Urinary bladder (tissue), 4 donors: ENCODE data around the gene TMPRSS13. TPM values are rescaled to one million over a fixed set of nuclear protein-coding genes. Genes with fewer than 3 reads are reported as not detected.
"Not testable (repeated sequence)": the region's sequence is repeated elsewhere in the genome, so short reads cannot be mapped to it uniquely, and the experiment has no call there.

ENCODE experiments used
- DNase-seq: peaks from one replicate; pipeline ENCODE4 v3.0.0-alpha.2; 2015; ENCODE audit errors: extremely low spot score
- H3K27ac ChIP-seq: one replicate; pipeline ENCODE4 v1.5.1; 2013; ENCODE audit warnings: low read depth, mild to moderate bottlenecking, moderate library complexity
- H3K36me3 ChIP-seq: one replicate; pipeline ENCODE4 v1.6.1; 2013; ENCODE audit warnings: mild to moderate bottlenecking, moderate library complexity; ENCODE audit not compliant: insufficient read depth
- H3K4me1 ChIP-seq: one replicate; pipeline ENCODE4 v1.6.1; 2013; ENCODE audit warnings: mild to moderate bottlenecking, moderate library complexity; ENCODE audit not compliant: insufficient read depth
- H3K4me3 ChIP-seq: one replicate; pipeline ENCODE4 v1.5.1; 2013; ENCODE audit warnings: low read depth, low read length
- WGBS: extraction: QIAGEN DNeasy Blood & Tissue Kit; methylation state at CpG from one replicate; pipeline ENCODE4 v1.1.7; 2013; 5-methylcytosine and 5-hydroxymethylcytosine counted together
- polyA plus RNA-seq: library from polyadenylated mRNA; stranded (reverse); fragments of 200-250 nt; gene quantifications from one replicate; pipeline ENCODE4 v1.2.3, GENCODE V29; 2013
- total RNA-seq: library from RNA; depleted of rRNA; stranded (reverse); fragments of >200 nt; gene quantifications from one replicate; pipeline ENCODE4 v1.2.3, GENCODE V29; 2014
- donor health status: healthy with polysubstance abuse.
- donor health status: healthy.

Gene TMPRSS13
- total and polyA plus RNA-seq, 2 donors, result 0.18 to 0.63 TPM

DNA sequence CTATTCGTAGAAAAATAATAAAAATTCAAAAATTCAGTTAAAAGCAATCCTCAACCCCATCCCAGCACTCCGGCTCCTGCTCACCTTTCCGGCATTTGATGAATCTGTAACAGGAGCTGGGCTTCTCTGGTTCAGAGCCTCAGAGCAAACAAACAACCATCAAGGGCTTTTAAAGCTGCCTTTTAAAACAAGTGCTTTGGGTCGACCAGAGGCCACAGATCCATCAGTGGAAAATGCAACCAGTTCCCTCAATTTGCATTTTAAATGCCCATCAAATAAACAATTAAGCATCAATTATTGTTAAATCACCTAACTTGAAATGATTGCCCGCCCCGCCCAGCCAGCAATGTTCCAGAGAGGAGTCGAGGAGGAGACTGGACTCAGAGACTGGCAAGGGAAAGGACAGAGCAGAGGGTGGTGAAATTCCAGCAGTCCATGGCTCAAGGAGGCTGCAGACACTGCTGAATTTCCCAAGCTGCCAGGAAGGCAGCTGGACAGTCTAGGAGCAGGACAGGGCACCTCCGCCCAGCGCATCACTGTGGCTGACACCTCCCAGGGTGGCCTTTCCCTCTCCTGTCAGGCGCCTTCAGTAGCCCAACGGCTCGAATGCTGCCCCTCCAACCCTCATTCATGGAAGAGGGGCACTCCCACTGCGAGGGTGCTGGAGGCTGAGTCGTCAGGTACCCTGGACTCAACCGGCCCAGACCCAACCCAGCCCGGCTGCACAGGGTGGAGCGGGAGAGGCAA lies 60.2 kb downstream of the TMPRSS13 start:
- 67% methylated on average over 17 of the region's 17 CpGs for WGBS
- H3K4me1 ChIP-seq, result no peaks in the 10 kb centered on the region
- H3K27ac ChIP-seq, result no peak overlapping the region
- no peak overlapping the region for H3K4me3 ChIP-seq
- no peak for DNase-seq
- no peaks in the 10 kb centered on the region for H3K36me3 ChIP-seq

DNA sequence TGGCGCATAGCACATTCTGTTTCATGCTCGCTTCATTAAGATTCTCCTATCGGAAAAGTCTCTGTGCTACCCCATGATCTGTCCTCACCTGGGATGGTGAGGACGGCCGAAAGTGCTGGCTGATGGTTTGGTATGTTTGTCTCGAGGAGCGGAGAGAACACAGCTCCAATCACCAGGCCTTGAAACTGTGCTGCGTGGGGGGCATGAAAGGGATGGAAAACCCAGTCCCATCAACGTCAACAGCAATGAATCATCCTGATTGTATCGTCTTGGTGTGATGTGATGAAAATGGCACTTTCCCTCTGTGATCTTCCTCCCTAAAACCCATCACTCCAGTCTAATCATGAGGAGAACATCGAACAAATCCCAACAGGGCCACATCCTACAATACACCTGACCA lies 61.1 kb downstream of the TMPRSS13 start:
- Histone ChIP-seq H3K4me1 (no peaks in the 10 kb centered on the region), H3K36me3 (no peaks in the 10 kb centered on the region), H3K4me3 (no peak overlapping the region), H3K27ac (no peak overlapping the region)
- 81% methylated on average over 11 of the region's 11 CpGs for WGBS
- no peak for DNase-seq

- DNase-seq, result no peak
- H3K4me3 ChIP-seq, result no peak overlapping the region
- no peak overlapping the region for H3K27ac ChIP-seq
- H3K36me3 ChIP-seq, result no peaks in the 10 kb centered on the region
- no peaks in the 10 kb centered on the region for H3K4me1 ChIP-seq
- WGBS, result 59% methylated on average over 5 of the region's 5 CpGs
Observed at GRCh38 chr11:117866526-117866925, 62.7 kb downstream of the TMPRSS13 start.

GRCh38 chr11:117865546-117865945 lies 63.7 kb downstream of the TMPRSS13 start:
- not testable (repeated sequence) for H3K27ac ChIP-seq, H3K4me3 ChIP-seq, H3K4me1 ChIP-seq, DNase-seq, H3K36me3 ChIP-seq
- 94% methylated on average over 13 of the region's 13 CpGs for WGBS

DNA sequence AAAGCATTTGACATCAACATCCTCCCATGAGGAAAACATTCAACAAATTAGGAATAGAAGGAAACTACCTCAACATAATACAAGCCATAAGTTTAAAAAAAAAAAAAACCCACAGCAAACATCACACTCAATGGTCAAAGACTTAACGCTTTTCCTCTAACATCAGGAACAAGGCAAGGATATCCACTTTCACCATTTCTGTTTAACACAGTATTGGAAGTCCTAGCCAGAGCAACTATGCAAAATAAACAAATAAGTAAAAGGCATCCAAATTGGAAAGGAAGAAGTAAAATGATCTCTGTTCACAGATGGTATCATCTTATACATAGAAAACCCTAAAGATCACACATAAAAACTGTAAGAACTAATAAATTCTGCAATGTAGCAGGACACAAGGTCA lies 65.8 kb downstream of the TMPRSS13 start:
- H3K4me3 ChIP-seq, result no peak overlapping the region
- 71% methylated on average over 1 of the region's 1 CpG for WGBS
- H3K4me1 ChIP-seq, result no peaks in the 10 kb centered on the region
- no peaks in the 10 kb centered on the region for H3K36me3 ChIP-seq
- DNase-seq, result no peak
- H3K27ac ChIP-seq, result no peak overlapping the region

- no peaks in the 10 kb centered on the region for H3K4me1 ChIP-seq
- 92% methylated on average over 1 of the region's 1 CpG for WGBS
- no peak for DNase-seq
- no peak overlapping the region for H3K27ac ChIP-seq
- H3K4me3 ChIP-seq, result no peak overlapping the region
- H3K36me3 ChIP-seq, result no peaks in the 10 kb centered on the region
Observed at GRCh38 chr11:117862753-117863152, 66.4 kb downstream of the TMPRSS13 start.

- H3K36me3 ChIP-seq, result no peaks in the 10 kb centered on the region
- no peak overlapping the region for H3K4me3 ChIP-seq
- H3K4me1 ChIP-seq, result no peaks in the 10 kb centered on the region
- WGBS, result 41% methylated on average over 12 of the region's 12 CpGs
- no peak for DNase-seq
- no peak overlapping the region for H3K27ac ChIP-seq
Observed at GRCh38 chr11:117862019-117862725, 67.0 kb downstream of the TMPRSS13 start.

DNA sequence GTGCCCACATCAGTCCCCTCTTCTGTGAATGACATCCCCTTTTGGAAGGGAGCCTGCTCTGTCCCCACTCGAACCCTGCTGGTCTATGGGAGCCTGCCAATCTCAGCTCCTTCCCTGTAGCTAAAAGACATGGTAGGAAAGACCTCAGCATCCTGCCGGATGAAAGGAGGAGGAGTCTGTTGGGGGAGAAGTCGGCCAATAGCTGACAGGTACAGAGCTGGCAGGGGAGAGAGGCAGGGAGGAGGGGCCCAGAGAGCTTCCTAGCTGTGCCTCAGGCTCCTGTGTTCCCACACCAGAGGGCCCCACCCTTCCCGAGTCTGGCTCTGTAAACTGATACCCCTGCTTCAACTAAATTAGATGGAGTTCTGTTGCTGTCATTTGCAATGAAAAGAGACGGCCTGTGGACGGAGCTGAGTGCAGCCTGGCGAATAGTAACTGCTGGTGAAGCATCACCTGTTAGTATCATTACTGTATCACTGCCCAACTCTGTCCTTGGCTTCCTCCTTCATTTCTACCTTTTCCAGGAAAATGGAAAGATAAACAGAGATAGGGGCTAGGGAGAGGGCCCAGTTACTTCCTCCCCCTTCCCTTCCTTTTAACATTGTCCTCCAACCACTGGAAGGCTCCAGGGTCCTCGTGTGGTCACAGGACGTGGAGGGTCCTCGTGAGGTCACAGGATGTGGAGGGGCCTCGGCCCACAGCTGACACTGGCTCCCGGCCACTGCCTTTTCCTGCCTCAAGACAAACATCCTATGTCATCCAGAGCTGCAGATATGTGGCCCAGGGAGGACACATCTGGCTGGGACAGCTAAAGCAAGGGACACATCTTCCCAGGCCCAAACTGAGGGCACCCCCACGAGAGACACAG lies 67.8 kb downstream of the TMPRSS13 start:
- WGBS, result 32% methylated on average over 13 of the region's 13 CpGs
- no peak overlapping the region for H3K4me3 ChIP-seq
- no peak for DNase-seq
- no peaks in the 10 kb centered on the region for H3K4me1 ChIP-seq
- H3K36me3 ChIP-seq, result no peaks in the 10 kb centered on the region
- no peak overlapping the region for H3K27ac ChIP-seq

GRCh38 chr11:117860139-117860538 lies 69.1 kb downstream of the TMPRSS13 start:
- Histone ChIP-seq H3K4me3 (no peak overlapping the region), H3K36me3 (no peaks in the 10 kb centered on the region), H3K27ac (no peak overlapping the region), H3K4me1 (no peaks in the 10 kb centered on the region)
- WGBS, result 75% methylated on average over 6 of the region's 6 CpGs
- DNase-seq, result no peak

DNA sequence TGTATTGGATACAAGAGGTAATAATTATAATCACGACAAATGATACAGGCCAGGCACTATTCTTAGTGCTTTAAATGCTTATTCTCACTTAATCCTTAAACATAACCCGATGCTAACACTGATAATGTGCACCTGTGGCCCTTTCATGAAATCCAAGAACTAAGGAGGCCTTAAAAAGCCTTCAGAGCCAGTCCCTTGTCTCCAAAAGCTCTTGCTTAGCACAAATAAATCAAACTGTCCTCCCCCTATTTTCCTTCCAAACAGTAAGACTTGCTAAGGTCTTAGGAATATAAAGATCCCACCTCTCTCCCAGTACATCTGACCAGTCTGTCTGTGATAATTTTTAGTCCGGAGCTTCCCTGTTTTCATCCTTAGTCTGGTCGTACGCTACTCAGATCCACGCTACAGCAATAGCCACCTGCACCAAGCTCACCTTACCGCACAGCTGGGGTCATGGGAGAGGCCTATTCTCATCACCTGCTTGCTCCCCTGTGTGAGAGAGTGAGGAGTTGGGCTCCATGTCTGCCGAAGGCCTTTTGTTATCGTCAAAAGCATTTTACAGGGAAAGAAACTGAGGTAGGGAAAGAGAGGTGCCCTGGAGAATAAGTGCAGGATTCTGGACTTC lies 69.6 kb downstream of the TMPRSS13 start:
- Histone ChIP-seq H3K4me1 (no peaks in the 10 kb centered on the region), H3K4me3 (no peak overlapping the region), H3K36me3 (no peaks in the 10 kb centered on the region), H3K27ac (no peak overlapping the region)
- WGBS, result 63% methylated on average over 9 of the region's 9 CpGs
- no peak for DNase-seq

GRCh38 chr11:117859061-117859460 lies 70.1 kb downstream of the TMPRSS13 start:
- WGBS, result 82% methylated on average over 10 of the region's 10 CpGs
- Histone ChIP-seq H3K27ac (no peak overlapping the region), H3K36me3 (no peaks in the 10 kb centered on the region), H3K4me3 (no peak overlapping the region), H3K4me1 (no peaks in the 10 kb centered on the region)
- DNase-seq, result no peak

- no peaks in the 10 kb centered on the region for H3K36me3 ChIP-seq
- no peak for DNase-seq
- no peak overlapping the region for H3K4me3 ChIP-seq
- no peak overlapping the region for H3K27ac ChIP-seq
- H3K4me1 ChIP-seq, result no peaks in the 10 kb centered on the region
- 32% methylated on average over 11 of the region's 11 CpGs for WGBS
Observed at GRCh38 chr11:117857734-117858414, 71.3 kb downstream of the TMPRSS13 start.
